HL-60 (cell line): ENCODE measurements around the gene BARX1.

Source experiments
- CTCF ChIP-seq: IDR thresholded peaks from one replicate; pipeline ENCODE4 v1.5.1; 2011; ENCODE audit warnings: low read length, control low read depth, inconsistent platforms; ENCODE audit not compliant: insufficient read depth
- GABPA ChIP-seq: IDR thresholded peaks from 2 replicates; pipeline ENCODE4 v1.6.1; 2012; ENCODE audit warnings: low read depth
- POLR2AphosphoS5 ChIP-seq: IDR thresholded peaks from 2 replicates; pipeline ENCODE4 v1.6.1; 2012; ENCODE audit warnings: low read depth
- REST ChIP-seq: IDR thresholded peaks from 2 replicates; pipeline ENCODE4 v1.6.1; 2012; ENCODE audit warnings: low read depth; ENCODE audit not compliant: insufficient replicate concordance
- SPI1 ChIP-seq: IDR thresholded peaks from 2 replicates; pipeline ENCODE4 v1.6.1; 2012; ENCODE audit warnings: low read depth, mild to moderate bottlenecking, borderline replicate concordance

- TF ChIP-seq CTCF (no peak), POLR2AphosphoS5 (no peak), REST (no peak), SPI1 (no peak), GABPA (no peak)
Observed at GRCh38 chr9:93979721-93980120, 24.6 kb upstream of the BARX1 start.
